H1 (cell line): ENCODE results near the gene TCERG1. TPM values are rescaled to one million over a fixed set of nuclear protein-coding genes. Genes with fewer than 3 reads are reported as not detected.

Experiments used
- CTCF ChIA-PET: fragments of 300-600 bp; sonication (Branson Sonifier 250); formaldehyde crosslinking; loops from one replicate; lab custom pipeline; 2021; ENCODE audit not compliant: partially characterized antibody; lab: Charles Lee
- POLR2A ChIA-PET: fragments of 300-600 bp; sonication (Branson Sonifier 250); formaldehyde crosslinking; loops from one replicate; lab custom pipeline; 2021; ENCODE audit warnings: inconsistent platforms; ENCODE audit not compliant: partially characterized antibody; lab: Charles Lee
- DNase-seq, 2 experiments: peaks; one replicate each; pipeline versions ENCODE4 v3.0.0 to v3.0.0-alpha.2; 2010 to 2022; ENCODE audit warnings: low spot score in 2 of 2, low read depth in 1 of 2, mixed read lengths in 1 of 2
- FAIRE-seq: peaks from 2 replicates; lab custom pipeline; 2011; peaks lifted over from hg19 to GRCh38; lab: Jason Lieb, UNC
- H2AFZ ChIP-seq: 2 replicates; pipeline ENCODE4 v1.8.1; 2012; ENCODE audit warnings: low read length, inconsistent platforms
- H2AK5ac ChIP-seq: 2 replicates; pipeline ENCODE4 v1.6.1; 2013; ENCODE audit warnings: low read depth, low read length
- H2BK120ac ChIP-seq: replicated peaks from 2 replicates; pipeline ENCODE3; 2013; ENCODE audit warnings: low read depth, low read length, inconsistent platforms
- H2BK12ac ChIP-seq: 2 replicates; pipeline ENCODE4 v1.6.1; 2013; ENCODE audit warnings: low read depth, low read length
- H2BK15ac ChIP-seq: 2 replicates; pipeline ENCODE4 v1.6.1; 2013; ENCODE audit warnings: low read length
- H2BK20ac ChIP-seq: 2 replicates; pipeline ENCODE4 v1.6.1; 2013; ENCODE audit warnings: low read length
- H2BK5ac ChIP-seq: 2 replicates; pipeline ENCODE4 v1.6.1; 2013; ENCODE audit warnings: low read depth, low read length
- H3K14ac ChIP-seq: 2 replicates; pipeline ENCODE4 v1.6.1; 2013; ENCODE audit warnings: inconsistent platforms; ENCODE audit not compliant: insufficient read length
- H3K18ac ChIP-seq: 2 replicates; pipeline ENCODE4 v1.6.1; 2013; ENCODE audit warnings: low read length; ENCODE audit errors: extremely low read depth
- H3K23ac ChIP-seq: 2 replicates; pipeline ENCODE4 v1.6.1; 2013; ENCODE audit warnings: inconsistent platforms; ENCODE audit not compliant: insufficient read length
- H3K23me2 ChIP-seq: 2 replicates; pipeline ENCODE4 v1.6.1; 2013; ENCODE audit warnings: low read depth, low read length
- H3K27ac ChIP-seq: 2 replicates; pipeline ENCODE4 v1.6.1; 2011; ENCODE audit warnings: low read depth, low read length, inconsistent platforms
- H3K27me3 ChIP-seq, 4 experiments: replicated peaks in 1 of 4; 1 replicate in 1 of 4; 2 replicates in 3 of 4; pipeline versions ENCODE4 v1.6.1 to v1.8.1; 2011 to 2013; ENCODE audit warnings: low read length in 3 of 4, mild to moderate bottlenecking in 3 of 4, inconsistent platforms in 2 of 4, mixed read lengths in 2 of 4, moderate library complexity in 1 of 4; ENCODE audit not compliant: control insufficient read depth in 3 of 4, insufficient read depth in 3 of 4; ENCODE audit errors: extremely low read depth in 1 of 4
- H3K36me3 ChIP-seq, 4 experiments: 2 replicates each; pipeline versions ENCODE4 v1.6.1 to v1.8.1; 2011 to 2013; ENCODE audit warnings: mild to moderate bottlenecking in 4 of 4, low read length in 3 of 4, moderate library complexity in 2 of 4, control low read depth in 1 of 4, inconsistent platforms in 1 of 4; ENCODE audit not compliant: insufficient read depth in 4 of 4, control insufficient read depth in 2 of 4
- H3K4ac ChIP-seq: replicated peaks from 2 replicates; pipeline ENCODE3; 2013; ENCODE audit warnings: low read length, low read depth, mixed read lengths, inconsistent platforms; ENCODE audit not compliant: insufficient read length
- H3K4me1 ChIP-seq, 4 experiments: replicated peaks in 1 of 4; 1 replicate in 1 of 4; 2 replicates in 3 of 4; pipeline versions ENCODE4 v1.6.1 to v1.8.1; 2011 to 2013; ENCODE audit warnings: low read length in 3 of 4, inconsistent platforms in 2 of 4, mixed read lengths in 1 of 4; ENCODE audit not compliant: insufficient read depth in 4 of 4, control insufficient read depth in 3 of 4
- H3K4me2 ChIP-seq, 2 experiments: 2 replicates each; pipeline versions ENCODE4 v1.6.1 to v1.8.1; 2011 to 2013; ENCODE audit warnings: low read depth in 2 of 2, low read length in 2 of 2, control low read depth in 1 of 2, inconsistent platforms in 1 of 2, mild to moderate bottlenecking in 1 of 2; ENCODE audit not compliant: insufficient read depth in 1 of 2
- H3K4me3 ChIP-seq, 4 experiments: fragments of 200-600, 300-600 bp in 1 of 4; sonication (generic), shearing (Covaris generic), sonication (Bioruptor Twin) in 1 of 4; 2 replicates each; pipeline versions ENCODE4 v1.5.1 to v1.8.1; 2011 to 2016; ENCODE audit warnings: low read length in 4 of 4, low read depth in 3 of 4, control low read depth in 2 of 4, inconsistent platforms in 2 of 4, mild to moderate bottlenecking in 2 of 4, mixed read lengths in 1 of 4, moderate library complexity in 1 of 4; ENCODE audit not compliant: insufficient read depth in 2 of 4; ENCODE audit errors: extremely low read depth in 1 of 4
- H3K56ac ChIP-seq: replicated peaks from 2 replicates; pipeline ENCODE3; 2013; ENCODE audit warnings: low read depth, mild to moderate bottlenecking, mixed read lengths, low read length, inconsistent platforms; ENCODE audit not compliant: insufficient read length
- H3K79me1 ChIP-seq: 2 replicates; pipeline ENCODE4 v1.6.1; 2013; ENCODE audit warnings: low read depth, low read length, control low read depth
- H3K79me2 ChIP-seq, 2 experiments: 2 replicates each; pipeline versions ENCODE4 v1.6.1 to v1.8.1; 2012 to 2013; ENCODE audit warnings: low read length in 2 of 2, mild to moderate bottlenecking in 2 of 2, inconsistent platforms in 1 of 2; ENCODE audit not compliant: insufficient read depth in 2 of 2, control insufficient read depth in 1 of 2
- H3K9ac ChIP-seq, 4 experiments: replicated peaks in 1 of 4; 1 replicate in 1 of 4; 2 replicates in 3 of 4; pipeline versions ENCODE4 v1.6.1 to v1.8.1; 2011 to 2013; ENCODE audit warnings: low read depth in 3 of 4, low read length in 3 of 4, control low read depth in 2 of 4, mild to moderate bottlenecking in 2 of 4, moderate library complexity in 2 of 4, inconsistent platforms in 1 of 4; ENCODE audit errors: extremely low read depth in 1 of 4
- H3K9me3 ChIP-seq, 2 experiments: 2 replicates each; pipeline versions ENCODE4 v1.6.1 to v1.8.1; 2012 to 2013; ENCODE audit warnings: mild to moderate bottlenecking in 2 of 2, moderate library complexity in 2 of 2, control low read depth in 1 of 2, inconsistent platforms in 1 of 2, low read depth in 1 of 2, low read length in 1 of 2, mixed read lengths in 1 of 2; ENCODE audit not compliant: insufficient read depth in 2 of 2
- H4K20me1 ChIP-seq, 2 experiments: replicated peaks in 1 of 2; 2 replicates each; pipeline versions ENCODE3 to v1.8.1; 2011 to 2013; ENCODE audit warnings: inconsistent platforms in 2 of 2, low read length in 2 of 2, mild to moderate bottlenecking in 1 of 2; ENCODE audit not compliant: insufficient read depth in 2 of 2, control insufficient read depth in 1 of 2
- H4K5ac ChIP-seq: 2 replicates; pipeline ENCODE4 v1.6.1; 2013; ENCODE audit warnings: low read length, low read depth, mixed read lengths, inconsistent platforms; ENCODE audit not compliant: insufficient read length
- H4K8ac ChIP-seq: 2 replicates; pipeline ENCODE4 v1.8.0; 2013; ENCODE audit warnings: mild to moderate bottlenecking, moderate library complexity, low read length, inconsistent platforms; ENCODE audit not compliant: insufficient read depth; ENCODE audit errors: extremely low read depth
- H4K91ac ChIP-seq: replicated peaks from 2 replicates; pipeline ENCODE3; 2013; ENCODE audit warnings: low read length, mixed read lengths, inconsistent platforms; ENCODE audit not compliant: insufficient read length
- MAX ChIP-seq: IDR thresholded peaks from 2 replicates; pipeline ENCODE4 v1.6.1; 2012; ENCODE audit warnings: inconsistent platforms
- SIX5 ChIP-seq: IDR thresholded peaks from 2 replicates; pipeline ENCODE4 v1.6.1; 2011; ENCODE audit warnings: mild to moderate bottlenecking, low read depth, low read length
- SP1 ChIP-seq: IDR thresholded peaks from 2 replicates; pipeline ENCODE4 v1.6.1; 2011; ENCODE audit warnings: low read depth, low read length
- SRF ChIP-seq: IDR thresholded peaks from 2 replicates; pipeline ENCODE4 v1.6.1; 2011; ENCODE audit warnings: mild to moderate bottlenecking, low read depth, low read length, moderate library complexity
- SUZ12 ChIP-seq: fragments of 200-600 bp; sonication (generic); IDR thresholded peaks from 2 replicates; pipeline ENCODE4 v1.6.1; 2012; ENCODE audit warnings: mild to moderate bottlenecking, inconsistent platforms, low read length, moderate library complexity, mixed read lengths
- WGBS, 2 experiments: shearing (Covaris generic) in 1 of 2; methylation state at CpG; one replicate each; pipeline versions ENCODE4 v1.1.6 to v1.1.7; 2013 to 2015; ENCODE audit warnings: low lambda C conversion rate in 2 of 2, mixed read lengths in 2 of 2, inconsistent platforms in 1 of 2, low coverage in 1 of 2, missing lambda C conversion rate in 1 of 2; ENCODE audit not compliant: insufficient replicate concordance in 2 of 2, insufficient coverage in 1 of 2, insufficient read length in 1 of 2; ENCODE audit errors: extremely low coverage in 1 of 2, missing lambda C conversion rate in 1 of 2; 5-methylcytosine and 5-hydroxymethylcytosine counted together
- polyA plus RNA-seq, 7 experiments: library from polyadenylated mRNA; depleted of rRNA in 3 of 7; stranded (reverse) in 5 of 7; unstranded in 2 of 7; fragments of >200 nt in 5 of 7; fragments of 200-250 nt in 2 of 7; gene quantifications; 1 replicate in 5 of 7; 2 replicates in 1 of 7; 4 replicates in 1 of 7; pipeline versions ENCODE4 v1.2.1 to v1.2.3, GENCODE V29; 2011 to 2013; ENCODE audit warnings: missing spikeins in 2 of 7, mixed read lengths in 2 of 7
- total RNA-seq: library from RNA; stranded (reverse); fragmentation: NEBNext Ultra II Directional; extraction: Animal tissue kit (Norgen Biotek cat#: 25700); gene quantifications from 2 replicates; pipeline ENCODE4 v1.2.1, GENCODE V29; 2021

Gene TCERG1
- total and polyA plus RNA-seq, 2 of the 8 experiments (the other 6 are each of a cell fraction or from before 2014, with no cell fraction given) = 105 to 122 TPM

GRCh38 chr5:146461319-146461718 lies 14.2 kb downstream of the TCERG1 start:
- Histone ChIP-seq H3K36me3 (peaks cover 14 to 85% (median 56%) of the 10 kb centered on the region in 4 experiments), H4K5ac (no peak overlapping the region), H3K23me2 (no peaks in the 10 kb centered on the region), H2AFZ (no peak overlapping the region), H3K4me2 (no peak overlapping the region), H3K4me1 (no peaks in the 10 kb centered on the region), H2BK15ac (no peak overlapping the region), H2BK12ac (no peak overlapping the region), H3K79me2 (peaks cover 0 to 62% of the 10 kb centered on the region in 2 experiments; a peak in 3 of 4 replicates), H3K27me3 (no peaks in the 10 kb centered on the region), H3K27ac (no peak overlapping the region), H4K91ac (no peak overlapping the region), H3K18ac (no peak overlapping the region), H3K9ac (no peak overlapping the region), H3K79me1 (peaks cover 4% of the 10 kb centered on the region; the same call in 1 of the 2 replicates), H2BK120ac (no peak overlapping the region), H4K8ac (no peak overlapping the region), H2BK5ac (no peak overlapping the region), H3K4ac (no peak overlapping the region), H4K20me1 (peaks cover 0 to 12% of the 10 kb centered on the region in 2 experiments), H3K9me3 (no peaks in the 10 kb centered on the region), H3K4me3 (no peak overlapping the region), H3K56ac (no peak overlapping the region), H2BK20ac (no peak overlapping the region), H3K23ac (no peak overlapping the region), H2AK5ac (no peak overlapping the region), H3K14ac (no peak overlapping the region)
- 77% methylated on average over 1 of the region's 1 CpG; no CpG with 5 or more reads in 1 of the 2 experiments for WGBS, 2 experiments
- DNase-seq (no peak), FAIRE-seq (no peak)
- TF ChIP-seq SRF (no peak), MAX (no peak), SP1 (no peak), SUZ12 (no peak), SIX5 (no peak)
- POLR2A ChIA-PET = no interaction called here
- CTCF ChIA-PET = interaction anchor here (0.6 to 1.1 kb wide), 2 partner anchors 8 to 357 kb away, joined by 3 read pairs; no protein-coding TSS in a partner anchor
